Spinal cord (tissue), 10 donors: ENCODE results near the gene PYGB. TPM values are rescaled to one million over a fixed set of nuclear protein-coding genes. Genes with fewer than 3 reads are reported as not detected.
"Not testable (repeated sequence)": the region's sequence is repeated elsewhere in the genome, so short reads cannot be mapped to it uniquely, and the experiment has no call there.

Experiments
- DNase-seq, 6 donors: peaks; one replicate each; pipeline versions ENCODE4 v3.0.0 to v3.0.0-alpha.2; 2013 to 2015; ENCODE audit warnings: low spot score in 6 of 6, low read depth in 4 of 6
- H3K27ac ChIP-seq: one replicate; pipeline ENCODE4 v1.5.1; 2013; ENCODE audit warnings: low read depth, low read length, control low read depth
- H3K27me3 ChIP-seq: one replicate; pipeline ENCODE4 v1.6.1; 2013; ENCODE audit warnings: low read length; ENCODE audit not compliant: control insufficient read depth, insufficient read depth
- H3K36me3 ChIP-seq: one replicate; pipeline ENCODE4 v1.6.1; 2013; ENCODE audit warnings: low read length; ENCODE audit not compliant: control insufficient read depth, insufficient read depth
- H3K4me1 ChIP-seq: one replicate; pipeline ENCODE4 v1.6.1; 2013; ENCODE audit warnings: low read length; ENCODE audit not compliant: control insufficient read depth, insufficient read depth
- H3K4me3 ChIP-seq: one replicate; pipeline ENCODE4 v1.5.1; 2013; ENCODE audit warnings: low read depth, low read length, control low read depth
- H3K9me3 ChIP-seq: one replicate; pipeline ENCODE4 v1.6.1; 2013; ENCODE audit warnings: low read length; ENCODE audit not compliant: control insufficient read depth, insufficient read depth
- WGBS: methylation state at CpG from one replicate; pipeline ENCODE4 v1.1.5; 2013; ENCODE audit warnings: missing lambda C conversion rate; ENCODE audit not compliant: insufficient coverage; 5-methylcytosine and 5-hydroxymethylcytosine counted together
- polyA plus RNA-seq, 2 donors: library from polyadenylated mRNA; unstranded; fragments of 120-200 nt; gene quantifications; one replicate each; pipeline ENCODE4 v1.2.1, GENCODE V29; 2013; ENCODE audit not compliant: insufficient read length in 2 of 2
- total RNA-seq, 2 donors: library from RNA; depleted of rRNA in 1 of 2; stranded (reverse); fragments of 120-200 nt in 1 of 2; fragments of >200 nt in 1 of 2; gene quantifications; one replicate each; pipeline versions ENCODE4 v1.2.3 to v1.2.4, GENCODE V29; 2013 to 2014
- donor health status: healthy.

PYGB gene
- total and polyA plus RNA-seq, 4 donors = 71.4 to 122 (median 97.3) TPM

- Histone ChIP-seq H3K4me1 (no peaks in the 10 kb centered on the region), H3K27me3 (no peaks in the 10 kb centered on the region), H3K27ac (no peak overlapping the region), H3K36me3 (no peaks in the 10 kb centered on the region), H3K4me3 (no peak overlapping the region), H3K9me3 (no peaks in the 10 kb centered on the region)
- WGBS = 90% methylated on average over 18 of the region's 19 CpGs
- DNase-seq = no peak
Measured at GRCh38 chr20:25239387-25240370, 8.2 kb upstream of the PYGB start.

DNA sequence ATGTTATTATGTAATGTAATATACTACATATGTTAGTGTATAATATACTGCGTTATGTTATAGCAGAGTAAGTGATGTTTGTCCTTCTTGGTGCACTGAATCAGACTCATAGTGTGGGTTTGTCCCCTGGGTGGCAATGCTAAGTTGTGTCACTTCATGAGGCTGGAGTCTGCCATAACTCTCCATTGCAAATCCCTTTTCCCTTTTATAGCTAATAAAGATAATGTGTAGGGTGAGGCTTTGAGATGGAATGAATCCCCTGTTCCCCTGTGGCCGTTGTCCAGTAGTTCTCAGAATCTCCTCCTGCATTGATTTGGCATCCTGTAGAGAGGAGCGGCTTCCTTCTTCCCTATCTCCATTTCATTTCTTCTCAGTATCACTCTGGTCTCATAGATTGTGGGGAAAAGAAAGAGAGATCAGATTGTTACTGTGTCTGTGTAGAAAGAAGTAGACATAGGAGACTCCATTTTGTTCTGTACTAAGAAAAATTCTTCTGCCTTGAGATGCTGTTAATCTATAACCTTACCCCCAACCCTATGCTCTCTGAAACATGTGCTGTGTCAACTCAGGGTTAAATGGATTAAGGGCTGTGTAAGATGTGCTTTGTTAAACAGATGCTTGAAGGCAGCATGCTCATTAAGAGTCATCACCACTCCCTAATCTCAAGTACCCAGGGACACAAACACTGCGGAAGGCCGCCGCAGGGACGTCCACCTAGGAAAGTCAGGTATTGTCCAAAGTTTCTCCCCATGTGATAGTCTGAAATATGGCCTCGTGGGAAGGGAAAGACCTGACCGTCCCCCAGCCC is 6.8 kb upstream of the PYGB start:
- H3K9me3 ChIP-seq, H3K36me3 ChIP-seq, H3K4me1 ChIP-seq, DNase-seq, H3K27ac ChIP-seq, H3K4me3 ChIP-seq, H3K27me3 ChIP-seq: not testable (repeated sequence)
- 17% methylated on average over 1 of the region's 9 CpGs for WGBS

DNA sequence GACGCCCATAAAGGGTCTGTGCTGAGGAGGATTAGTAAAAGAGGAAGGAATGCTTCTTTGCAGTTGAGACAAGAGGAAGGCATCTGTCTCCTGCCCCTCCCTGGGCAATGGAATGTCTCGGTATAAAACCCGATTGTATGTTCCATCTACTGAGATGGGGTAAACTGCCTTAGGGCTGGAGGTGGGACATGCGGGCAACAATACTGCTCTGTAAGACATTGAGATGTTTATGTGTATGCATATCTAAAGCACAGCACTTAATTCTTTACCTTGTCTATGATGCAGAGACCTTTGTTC is 6.3 kb upstream of the PYGB start:
- DNase-seq, H3K27me3 ChIP-seq, H3K4me3 ChIP-seq, H3K36me3 ChIP-seq, H3K4me1 ChIP-seq, H3K27ac ChIP-seq, H3K9me3 ChIP-seq: not testable (repeated sequence)
- WGBS = 17% methylated on average over 1 of the region's 4 CpGs

DNA sequence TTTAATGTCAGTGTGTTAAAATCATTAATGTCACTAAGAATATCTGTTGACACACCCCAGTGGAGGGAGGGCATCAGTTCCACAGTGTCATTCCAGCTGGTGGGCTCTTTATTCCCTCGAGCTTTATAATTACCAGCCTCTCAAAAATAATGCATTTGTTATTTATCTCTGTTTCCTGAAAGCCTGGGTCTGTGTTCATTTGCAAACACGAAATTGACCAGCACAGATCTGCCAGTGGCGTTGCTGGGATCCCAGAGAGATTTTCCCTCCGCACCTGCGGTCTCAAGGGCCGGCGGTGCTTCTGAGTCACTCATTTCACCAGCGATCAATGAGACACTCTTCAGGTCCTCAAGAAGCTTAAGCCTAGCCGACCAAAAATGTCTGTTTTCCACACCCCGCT is 5.7 kb upstream of the PYGB start:
- WGBS = 71% methylated on average over 10 of the region's 10 CpGs
- no peak for DNase-seq
- no peaks in the 10 kb centered on the region for H3K9me3 ChIP-seq
- H3K27me3 ChIP-seq = no peaks in the 10 kb centered on the region
- H3K4me3 ChIP-seq = no peak overlapping the region
- peaks cover 3% of the 10 kb centered on the region for H3K4me1 ChIP-seq
- H3K27ac ChIP-seq = no peak overlapping the region
- H3K36me3 ChIP-seq = no peaks in the 10 kb centered on the region

GRCh38 chr20:25243416-25243979 is 4.4 kb upstream of the PYGB start:
- Histone ChIP-seq H3K27ac (no peak overlapping the region), H3K4me1 (peaks cover 7% of the 10 kb centered on the region), H3K36me3 (no peaks in the 10 kb centered on the region), H3K27me3 (no peaks in the 10 kb centered on the region), H3K9me3 (no peaks in the 10 kb centered on the region), H3K4me3 (no peak overlapping the region)
- DNase-seq = no peak

DNA sequence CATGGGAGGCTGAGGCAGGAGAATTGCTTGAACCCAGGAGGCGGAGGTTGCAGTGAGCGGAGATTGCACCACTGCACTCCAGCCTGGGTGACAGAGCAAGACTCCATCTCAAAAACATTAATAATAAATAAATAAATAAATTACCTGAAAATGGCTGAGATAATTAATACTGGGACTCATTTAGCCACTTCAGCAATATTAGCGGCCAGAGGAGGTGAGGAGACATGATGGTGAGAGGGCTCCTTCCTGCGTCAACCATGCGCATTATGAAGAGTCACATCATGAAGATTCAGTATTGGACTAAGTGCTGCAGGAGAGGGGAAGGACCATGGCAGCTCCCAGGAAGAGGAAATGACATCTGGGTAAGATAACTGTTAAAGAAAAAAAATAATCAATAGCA is 2.9 kb upstream of the PYGB start:
- H3K36me3 ChIP-seq = no peaks in the 10 kb centered on the region
- peaks cover 12% of the 10 kb centered on the region for H3K4me1 ChIP-seq
- H3K4me3 ChIP-seq = no peak overlapping the region
- no peak overlapping the region for H3K27ac ChIP-seq
- H3K9me3 ChIP-seq = no peaks in the 10 kb centered on the region
- 96% methylated on average over 3 of the region's 5 CpGs for WGBS
- DNase-seq = no peak
- no peaks in the 10 kb centered on the region for H3K27me3 ChIP-seq

DNA sequence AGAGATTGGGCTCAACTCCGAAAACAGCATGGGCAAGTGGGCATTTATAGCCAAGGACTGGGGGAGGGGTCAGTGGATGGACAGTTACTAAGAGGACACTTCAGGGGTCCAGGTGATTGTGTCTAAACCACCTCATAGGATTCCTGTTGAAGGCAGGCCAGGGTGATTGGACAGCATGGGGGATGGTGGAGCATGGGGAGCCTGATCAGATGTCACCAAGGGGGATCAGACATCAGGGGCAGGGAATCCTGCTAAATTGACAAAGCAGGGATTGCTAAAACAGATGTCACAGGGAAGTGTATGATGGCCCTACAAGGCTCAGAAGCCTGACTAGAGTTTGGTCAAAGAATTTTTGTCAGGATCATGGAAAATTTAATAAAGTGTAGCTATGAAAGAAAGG is 2.4 kb upstream of the PYGB start:
- H3K9me3 ChIP-seq = no peaks in the 10 kb centered on the region
- no peaks in the 10 kb centered on the region for H3K36me3 ChIP-seq
- no peak for DNase-seq
- H3K4me1 ChIP-seq = peaks cover 13% of the 10 kb centered on the region
- WGBS = 100% methylated on average over 1 of the region's 1 CpG
- H3K27ac ChIP-seq = no peak overlapping the region
- H3K27me3 ChIP-seq = no peaks in the 10 kb centered on the region
- no peak overlapping the region for H3K4me3 ChIP-seq

- no peaks in the 10 kb centered on the region for H3K36me3 ChIP-seq
- no peak overlapping the region for H3K27ac ChIP-seq
- H3K27me3 ChIP-seq = no peaks in the 10 kb centered on the region
- no peaks in the 10 kb centered on the region for H3K9me3 ChIP-seq
- 84% methylated on average over 5 of the region's 9 CpGs for WGBS
- peaks cover 13% of the 10 kb centered on the region for H3K4me1 ChIP-seq
- no peak overlapping the region for H3K4me3 ChIP-seq
- no peak for DNase-seq
Measured at GRCh38 chr20:25246182-25246999, 1.5 kb upstream of the PYGB start.

- Histone ChIP-seq H3K27me3 (no peaks in the 10 kb centered on the region), H3K27ac (peak overlapping the region; percentile 62), H3K36me3 (no peaks in the 10 kb centered on the region), H3K9me3 (no peaks in the 10 kb centered on the region), H3K4me3 (peak overlapping the region; percentile 47), H3K4me1 (peaks cover 16% of the 10 kb centered on the region)
- peak in 2 of 6 donors; percentile 66 to 77 for DNase-seq
- WGBS = 16% methylated on average over 24 of the region's 24 CpGs
Measured at GRCh38 chr20:25247000-25247517, 826 bp upstream of the PYGB start.
